GM23338 (cell line): ENCODE results near the gene KLHL18. TPM values are rescaled to one million over a fixed set of nuclear protein-coding genes. Genes with fewer than 3 reads are reported as not detected.
A peak's percentile ranks its signal among the peaks of the same experiment; 100 is the strongest.

ENCODE experiments used
- ATAC-seq: fragments of 200-7000 bp; cut with Tn5 transposase; 3 replicates; pipeline ENCODE4 v1.9.1; 2020
- DNase-seq: peaks from one replicate; pipeline ENCODE4 v3.0.0-alpha.2; 2015; ENCODE audit warnings: low spot score
- H2AFZ ChIP-seq: fragments of 200-600 bp; sonication (generic); 2 replicates; pipeline ENCODE4 v1.8.0; 2016; ENCODE audit warnings: antibody characterized with exemption, mild to moderate bottlenecking, moderate library complexity
- H3F3A ChIP-seq: fragments of 200-600 bp; sonication (generic); replicated peaks from 2 replicates; pipeline ENCODE4 v1.8.0; 2017; ENCODE audit warnings: antibody characterized with exemption, mixed run types, low read depth
- H3K27ac ChIP-seq: fragments of 200-600 bp; sonication (generic); 2 replicates; pipeline ENCODE4 v1.6.1; 2016; ENCODE audit warnings: low read depth
- H3K27me3 ChIP-seq: fragments of 200-600 bp; sonication (generic); 2 replicates; pipeline ENCODE4 v1.8.0; 2016; ENCODE audit warnings: mild to moderate bottlenecking, mixed run types, moderate library complexity; ENCODE audit not compliant: insufficient read depth
- H3K36me3 ChIP-seq: fragments of 200-600 bp; sonication (generic); 2 replicates; pipeline ENCODE4 v1.8.0; 2016; ENCODE audit warnings: mild to moderate bottlenecking; ENCODE audit not compliant: insufficient read depth
- H3K4me1 ChIP-seq: fragments of 200-600 bp; sonication (generic); 2 replicates; pipeline ENCODE4 v1.8.0; 2016; ENCODE audit warnings: mild to moderate bottlenecking, moderate library complexity; ENCODE audit not compliant: insufficient read depth
- H3K4me2 ChIP-seq: fragments of 200-600 bp; sonication (generic); 2 replicates; pipeline ENCODE4 v1.7.1; 2017; ENCODE audit warnings: mixed run types
- H3K4me3 ChIP-seq: fragments of 200-600 bp; sonication (generic); 2 replicates; pipeline ENCODE4 v1.6.1; 2016; ENCODE audit warnings: mixed run types
- H3K79me2 ChIP-seq: fragments of 200-600 bp; sonication (generic); replicated peaks from 2 replicates; pipeline ENCODE4 v1.8.0; 2017; ENCODE audit warnings: mild to moderate bottlenecking; ENCODE audit not compliant: insufficient read depth
- H3K9me2 ChIP-seq: fragments of 200-600 bp; sonication (generic); 2 replicates; pipeline ENCODE4 v1.8.0; 2017; ENCODE audit not compliant: insufficient read depth
- H4K20me1 ChIP-seq: fragments of 200-600 bp; sonication (generic); replicated peaks from 2 replicates; pipeline ENCODE4 v1.8.0; 2017; ENCODE audit warnings: mild to moderate bottlenecking; ENCODE audit not compliant: insufficient read depth
- H3K27ac Mint-ChIP-seq: 2 replicates; pipeline ENCODE4 v1.8.0; 2020; ENCODE audit warnings: inconsistent platforms, mild to moderate bottlenecking, moderate library complexity, mixed read lengths
- H3K27me3 Mint-ChIP-seq: 3 replicates; pipeline ENCODE4 v1.8.0; 2022; ENCODE audit warnings: low read depth, mild to moderate bottlenecking, moderate library complexity, mixed read lengths, inconsistent platforms; ENCODE audit not compliant: insufficient read depth, poor library complexity
- H3K36me3 Mint-ChIP-seq: 3 replicates; pipeline ENCODE4 v1.8.0; 2021; ENCODE audit warnings: low read depth, mild to moderate bottlenecking, inconsistent platforms, moderate library complexity, mixed read lengths
- H3K4me1 Mint-ChIP-seq: 3 replicates; pipeline ENCODE4 v1.8.0; 2020; ENCODE audit warnings: mild to moderate bottlenecking, inconsistent platforms, mixed read lengths
- H3K4me3 Mint-ChIP-seq: 3 replicates; pipeline ENCODE4 v1.8.0; 2021; ENCODE audit warnings: moderate library complexity, mild to moderate bottlenecking, inconsistent platforms, mixed read lengths
- H3K9me3 Mint-ChIP-seq: 3 replicates; pipeline ENCODE4 v1.8.0; 2020; ENCODE audit warnings: moderate library complexity, mild to moderate bottlenecking, inconsistent platforms, mixed read lengths
- CTCF ChIP-seq, 2 experiments: fragments of 200-600 bp in 1 of 2; sonication (generic) in 1 of 2; conservative IDR thresholded peaks; 2 replicates each; pipeline versions ENCODE4 v1.5.1 to v1.6.1; 2016 to 2017; ENCODE audit warnings: antibody characterized with exemption in 2 of 2, low read depth in 2 of 2, mild to moderate bottlenecking in 2 of 2, moderate library complexity in 1 of 2
- REST ChIP-seq: IDR thresholded peaks from one replicate; pipeline ENCODE4 v1.6.1; 2018; ENCODE audit warnings: antibody characterized with exemption; ENCODE audit not compliant: unreplicated experiment
- STAT1 ChIP-seq: IDR thresholded peaks from one replicate; pipeline ENCODE4 v1.6.1; 2016; ENCODE audit warnings: antibody characterized with exemption; ENCODE audit not compliant: unreplicated experiment
- polyA plus RNA-seq: library from polyadenylated mRNA; unstranded; fragments of >200 nt; fragmentation: Nextera tagmentation; extraction: Ambion mirVana; gene quantifications from 2 replicates; pipeline ENCODE4 v1.2.1, GENCODE V29; 2016
- total RNA-seq: library from RNA; depleted of rRNA; stranded (reverse); fragments of >200 nt; shearing (Covaris generic); gene quantifications from 2 replicates; pipeline ENCODE4 v1.2.3, GENCODE V29; 2014
- TF ChIP-seq, protein P1 (sequence below): fragments of 250-450 bp; sonication (Bioruptor Pico); IDR thresholded peaks from 2 replicates; pipeline ENCODE4 v1.5.0; 2020; ENCODE audit warnings: mild to moderate bottlenecking, moderate library complexity

KLHL18 gene
- total and polyA plus RNA-seq, 2 experiments from 2014 or later, result 11.3 to 18.1 TPM

DNA sequence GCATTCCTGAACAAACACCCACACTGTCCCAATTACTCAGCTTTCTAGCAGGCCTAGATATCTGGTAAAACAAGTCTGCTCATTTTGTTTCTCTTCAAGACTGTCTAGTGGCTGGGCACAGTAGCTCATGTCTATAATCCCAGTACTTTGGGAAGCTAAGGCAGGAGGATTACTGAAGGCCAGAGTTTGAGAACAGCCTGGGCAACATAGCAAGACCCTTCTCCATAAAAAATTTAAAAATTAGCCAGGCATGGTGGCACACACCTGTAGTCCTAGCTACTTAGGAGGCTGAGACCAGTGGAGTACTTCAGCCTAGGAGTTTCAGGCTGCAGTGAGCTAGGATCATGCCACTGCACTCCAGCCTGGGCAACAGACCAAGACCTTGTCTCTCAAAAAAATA lies 91.8 kb downstream of the KLHL18 start (continued):
- TF ChIP-seq, protein P1, sequence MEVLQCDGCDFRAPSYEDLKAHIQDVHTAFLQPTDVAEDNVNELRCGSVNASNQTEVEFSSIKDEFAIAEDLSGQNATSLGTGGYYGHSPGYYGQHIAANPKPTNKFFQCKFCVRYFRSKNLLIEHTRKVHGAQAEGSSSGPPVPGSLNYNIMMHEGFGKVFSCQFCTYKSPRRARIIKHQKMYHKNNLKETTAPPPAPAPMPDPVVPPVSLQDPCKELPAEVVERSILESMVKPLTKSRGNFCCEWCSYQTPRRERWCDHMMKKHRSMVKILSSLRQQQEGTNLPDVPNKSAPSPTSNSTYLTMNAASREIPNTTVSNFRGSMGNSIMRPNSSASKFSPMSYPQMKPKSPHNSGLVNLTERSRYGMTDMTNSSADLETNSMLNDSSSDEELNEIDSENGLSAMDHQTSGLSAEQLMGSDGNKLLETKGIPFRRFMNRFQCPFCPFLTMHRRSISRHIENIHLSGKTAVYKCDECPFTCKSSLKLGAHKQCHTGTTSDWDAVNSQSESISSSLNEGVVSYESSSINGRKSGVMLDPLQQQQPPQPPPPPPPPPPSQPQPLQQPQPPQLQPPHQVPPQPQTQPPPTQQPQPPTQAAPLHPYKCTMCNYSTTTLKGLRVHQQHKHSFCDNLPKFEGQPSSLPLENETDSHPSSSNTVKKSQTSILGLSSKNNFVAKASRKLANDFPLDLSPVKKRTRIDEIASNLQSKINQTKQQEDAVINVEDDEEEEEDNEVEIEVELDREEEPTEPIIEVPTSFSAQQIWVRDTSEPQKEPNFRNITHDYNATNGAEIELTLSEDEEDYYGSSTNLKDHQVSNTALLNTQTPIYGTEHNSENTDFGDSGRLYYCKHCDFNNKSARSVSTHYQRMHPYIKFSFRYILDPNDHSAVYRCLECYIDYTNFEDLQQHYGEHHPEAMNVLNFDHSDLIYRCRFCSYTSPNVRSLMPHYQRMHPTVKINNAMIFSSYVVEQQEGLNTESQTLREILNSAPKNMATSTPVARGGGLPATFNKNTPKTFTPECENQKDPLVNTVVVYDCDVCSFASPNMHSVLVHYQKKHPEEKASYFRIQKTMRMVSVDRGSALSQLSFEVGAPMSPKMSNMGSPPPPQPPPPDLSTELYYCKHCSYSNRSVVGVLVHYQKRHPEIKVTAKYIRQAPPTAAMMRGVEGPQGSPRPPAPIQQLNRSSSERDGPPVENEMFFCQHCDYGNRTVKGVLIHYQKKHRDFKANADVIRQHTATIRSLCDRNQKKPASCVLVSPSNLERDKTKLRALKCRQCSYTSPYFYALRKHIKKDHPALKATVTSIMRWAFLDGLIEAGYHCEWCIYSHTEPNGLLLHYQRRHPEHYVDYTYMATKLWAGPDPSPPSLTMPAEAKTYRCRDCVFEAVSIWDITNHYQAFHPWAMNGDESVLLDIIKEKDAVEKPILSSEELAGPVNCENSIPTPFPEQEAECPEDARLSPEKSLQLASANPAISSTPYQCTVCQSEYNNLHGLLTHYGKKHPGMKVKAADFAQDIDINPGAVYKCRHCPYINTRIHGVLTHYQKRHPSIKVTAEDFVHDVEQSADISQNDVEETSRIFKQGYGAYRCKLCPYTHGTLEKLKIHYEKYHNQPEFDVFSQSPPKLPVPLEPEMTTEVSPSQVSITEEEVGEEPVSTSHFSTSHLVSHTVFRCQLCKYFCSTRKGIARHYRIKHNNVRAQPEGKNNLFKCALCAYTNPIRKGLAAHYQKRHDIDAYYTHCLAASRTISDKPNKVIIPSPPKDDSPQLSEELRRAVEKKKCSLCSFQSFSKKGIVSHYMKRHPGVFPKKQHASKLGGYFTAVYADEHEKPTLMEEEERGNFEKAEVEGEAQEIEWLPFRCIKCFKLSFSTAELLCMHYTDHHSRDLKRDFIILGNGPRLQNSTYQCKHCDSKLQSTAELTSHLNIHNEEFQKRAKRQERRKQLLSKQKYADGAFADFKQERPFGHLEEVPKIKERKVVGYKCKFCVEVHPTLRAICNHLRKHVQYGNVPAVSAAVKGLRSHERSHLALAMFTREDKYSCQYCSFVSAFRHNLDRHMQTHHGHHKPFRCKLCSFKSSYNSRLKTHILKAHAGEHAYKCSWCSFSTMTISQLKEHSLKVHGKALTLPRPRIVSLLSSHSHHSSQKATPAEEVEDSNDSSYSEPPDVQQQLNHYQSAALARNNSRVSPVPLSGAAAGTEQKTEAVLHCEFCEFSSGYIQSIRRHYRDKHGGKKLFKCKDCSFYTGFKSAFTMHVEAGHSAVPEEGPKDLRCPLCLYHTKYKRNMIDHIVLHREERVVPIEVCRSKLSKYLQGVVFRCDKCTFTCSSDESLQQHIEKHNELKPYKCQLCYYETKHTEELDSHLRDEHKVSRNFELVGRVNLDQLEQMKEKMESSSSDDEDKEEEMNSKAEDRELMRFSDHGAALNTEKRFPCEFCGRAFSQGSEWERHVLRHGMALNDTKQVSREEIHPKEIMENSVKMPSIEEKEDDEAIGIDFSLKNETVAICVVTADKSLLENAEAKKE, result no peak
- TF ChIP-seq REST, result no peak

GRCh38 chr3:47376393-47376792 lies 93.6 kb downstream of the KLHL18 start:
- Mint-ChIP-seq H3K4me1 (peaks cover 12% of the 10 kb centered on the region), H3K36me3 (no peaks in the 10 kb centered on the region), H3K4me3 (no peak overlapping the region), H3K27ac (no peak overlapping the region), H3K27me3 (peaks cover 14% of the 10 kb centered on the region), H3K9me3 (no peaks in the 10 kb centered on the region)
- DNase-seq (peak; percentile 32), ATAC-seq (no peak)
- Histone ChIP-seq H3K4me3 (no peak overlapping the region), H3K4me2 (no peak overlapping the region), H3K36me3 (no peaks in the 10 kb centered on the region), H2AFZ (no peak overlapping the region), H3K27ac (no peak overlapping the region), H3K9me2 (no peaks in the 10 kb centered on the region), H3K79me2 (0 out of 2 replicates have a peak, but pooled peaks cover 7% of the 10 kb centered on the region), H3F3A (peaks cover 5% of the 10 kb centered on the region; the same call in 1 of the 2 replicates), H4K20me1 (peaks cover under 1% of the 10 kb centered on the region; the same call in 1 of the 2 replicates), H3K4me1 (peaks cover 4% of the 10 kb centered on the region; the same call in 1 of the 2 replicates), H3K27me3 (no peaks in the 10 kb centered on the region)
- TF ChIP-seq STAT1 (no peak), CTCF (conservative IDR thresholded peaks at IDR 0.05; ENCODE audit: low read depth in 2 of 2) (peak; percentile 31 to 65; a peak in 3 of 4 replicates)
